ENCODE results near the gene KRTAP26-1.

The KRTAP26-1 gene, protein sequence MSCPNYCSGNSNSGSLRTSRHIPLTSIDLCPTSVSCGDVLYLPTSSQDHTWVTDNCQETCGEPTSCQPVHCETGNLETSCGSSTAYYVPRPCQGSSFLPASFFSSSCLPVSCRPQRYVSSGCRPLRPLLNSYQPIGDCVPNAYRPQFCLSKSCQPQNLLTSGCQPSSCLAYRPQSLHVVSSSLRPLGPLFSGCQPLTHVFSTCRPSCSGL

DNA sequence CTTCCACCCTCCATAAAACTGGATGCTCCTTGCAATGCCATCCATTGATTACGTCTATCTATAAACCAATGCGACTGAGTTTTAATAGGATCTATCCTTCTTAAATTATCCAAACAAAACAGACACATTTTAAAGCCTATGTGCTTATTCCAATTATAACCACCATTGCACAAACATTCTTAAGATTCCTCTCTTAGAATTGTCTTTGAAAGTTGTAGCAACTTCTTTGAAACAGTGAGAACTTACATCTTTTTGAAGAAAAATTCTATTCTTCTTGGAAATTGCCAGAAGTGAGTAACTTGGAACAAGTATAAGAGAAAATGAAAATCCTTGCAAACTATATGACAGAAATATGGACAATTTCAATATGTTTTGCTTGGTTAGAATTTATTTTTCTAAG, at the start of gene KRTAP26-1:
Gene KRTAP26-1 (minus strand): TSS at position 101 of the 400 bp plus-strand sequence. CDS start 280 bp downstream, outside the sequence.
- DNase-seq (ENCODE audit: low spot score), result no peak

DNA sequence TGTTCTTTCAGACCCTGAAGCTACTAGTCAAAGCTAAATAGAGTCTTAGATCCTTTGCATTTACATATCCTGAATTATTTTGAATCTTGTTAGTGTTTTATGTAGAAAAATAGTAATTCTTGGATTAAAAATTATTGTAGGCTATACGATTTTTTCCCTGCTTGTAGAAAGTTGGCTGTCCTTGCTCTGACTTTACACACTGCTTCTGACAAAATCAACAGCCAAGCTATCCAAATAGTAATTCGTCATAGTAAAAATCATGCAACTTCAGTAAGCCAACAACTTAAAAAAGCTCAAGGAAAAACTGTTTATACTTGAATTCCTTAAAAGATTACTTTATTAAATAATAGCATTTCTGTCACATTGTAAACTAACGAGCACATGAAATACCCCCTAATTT, 35.8 kb upstream of the KRTAP26-1 start:
- no peak for DNase-seq (ENCODE audit: low spot score)

DNA sequence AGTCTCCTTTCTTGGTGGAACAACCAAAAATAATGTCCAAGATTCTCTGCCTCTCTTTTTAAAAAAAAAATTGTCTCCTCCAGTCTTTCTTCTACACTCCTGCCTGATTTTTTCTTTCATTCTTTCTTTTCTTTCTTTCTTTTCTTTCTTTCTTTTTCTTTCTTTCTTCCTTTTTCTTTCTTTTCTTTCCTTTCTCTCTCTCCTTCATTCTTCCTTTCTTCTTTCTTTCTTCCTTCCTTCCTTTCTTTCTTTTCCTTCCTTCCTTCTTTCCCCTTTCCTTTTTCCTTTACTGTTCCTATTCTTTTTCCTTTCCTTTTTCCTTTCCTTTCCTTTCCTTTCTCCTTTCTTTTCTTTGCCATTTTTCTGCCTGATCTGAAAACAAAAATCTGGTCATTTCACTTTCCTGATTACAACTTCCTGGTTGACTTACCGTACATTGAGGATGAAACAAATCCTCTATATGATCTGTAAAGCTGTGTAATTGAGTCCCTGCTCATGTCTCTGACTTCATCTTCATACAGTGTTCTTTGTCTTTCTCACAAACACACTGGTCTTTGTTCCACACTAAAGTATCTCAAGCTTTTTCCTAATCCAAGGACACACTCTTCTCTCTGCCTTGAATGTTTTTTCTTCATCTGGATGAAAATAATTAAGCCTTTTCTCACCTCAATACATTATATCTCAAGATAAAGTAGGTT, 34.3 kb upstream of the KRTAP26-1 start:
- DNase-seq (ENCODE audit: low spot score), result no peak

DNA sequence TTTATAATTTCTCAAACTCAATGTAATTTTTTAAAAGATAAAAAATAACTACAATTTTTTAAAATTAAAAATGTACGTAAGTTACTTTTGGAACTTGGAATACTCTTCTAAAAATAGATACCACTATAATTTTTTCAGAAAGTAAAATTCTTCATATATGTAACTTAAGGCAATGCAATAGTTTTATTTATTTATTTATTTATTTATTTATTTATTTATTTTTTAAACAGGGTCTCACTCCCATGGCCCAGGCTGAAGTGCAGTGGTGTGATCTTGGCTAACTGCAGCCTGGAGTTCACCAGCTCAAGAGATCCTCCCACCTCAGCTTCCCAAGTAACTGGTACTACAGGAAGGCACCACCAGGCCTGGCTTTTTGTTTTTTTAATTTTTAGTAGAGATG, 31.4 kb upstream of the KRTAP26-1 start:
- no peak for DNase-seq (ENCODE audit: low spot score)

DNA sequence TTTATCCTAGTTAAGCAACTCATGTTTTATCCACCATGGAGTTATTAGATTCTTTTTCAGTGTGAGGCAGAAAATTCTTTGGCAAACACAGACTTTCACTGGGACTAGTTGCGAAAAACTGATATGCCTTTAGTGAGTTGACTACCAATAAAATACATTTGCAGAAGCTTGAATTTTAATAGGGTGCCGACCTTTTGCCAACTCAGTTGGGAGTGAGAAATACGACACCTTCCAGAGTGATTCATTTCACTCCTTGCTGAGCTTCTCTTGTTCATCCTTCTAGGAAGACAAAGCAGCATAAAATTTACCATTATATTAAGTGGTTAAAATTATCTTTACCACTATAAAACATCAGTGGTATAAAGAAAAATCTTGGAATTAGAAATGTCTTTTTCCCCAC, 29.5 kb upstream of the KRTAP26-1 start:
- DNase-seq (ENCODE audit: low spot score), result no peak

DNA sequence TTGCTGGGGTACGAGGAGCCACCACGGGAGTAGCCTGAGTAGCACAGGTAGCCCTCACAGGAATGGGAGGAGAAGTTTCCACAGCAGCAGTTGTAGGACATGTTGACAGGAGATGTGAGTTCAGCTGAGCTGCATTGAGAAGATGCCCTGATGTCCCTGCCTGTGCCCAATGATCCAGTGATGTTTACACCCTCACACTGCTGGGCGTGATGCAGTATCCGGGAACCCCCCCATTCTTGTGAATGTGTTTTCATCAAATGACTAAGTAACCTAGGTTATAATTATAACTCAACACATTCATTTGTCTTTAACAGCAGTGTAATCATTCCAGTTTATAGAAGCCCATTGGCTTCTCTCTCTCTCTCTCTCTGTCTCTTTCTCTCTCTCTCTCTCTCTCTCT, 28.4 kb upstream of the KRTAP26-1 start, which contains the start of gene KRTAP23-1:
Gene KRTAP23-1 (minus strand): TSS at position 101 of the 400 bp plus-strand sequence. CDS start 0 bp downstream, at position 101.
- DNase-seq (ENCODE audit: low spot score), result no peak

DNA sequence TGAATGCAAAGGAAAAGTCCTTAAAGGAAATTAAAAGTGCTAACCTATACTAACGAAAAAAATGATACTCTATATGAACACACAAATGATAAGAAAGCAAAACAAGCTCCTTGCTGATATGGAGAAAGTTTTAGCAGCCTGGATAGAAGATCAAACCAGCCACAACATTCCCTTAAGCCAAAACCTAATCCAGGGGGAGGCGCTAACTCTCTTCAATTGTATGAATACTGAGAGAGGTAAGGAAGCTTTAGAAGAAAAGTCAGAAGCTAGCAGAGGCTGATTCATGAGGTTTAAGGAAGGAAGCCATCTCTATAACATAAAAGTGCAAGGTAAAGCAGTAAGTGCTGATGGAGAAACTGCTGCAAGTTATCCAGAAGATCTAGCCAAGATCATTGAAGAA, 24.9 kb upstream of the KRTAP26-1 start:
- DNase-seq (ENCODE audit: low spot score), result no peak

DNA sequence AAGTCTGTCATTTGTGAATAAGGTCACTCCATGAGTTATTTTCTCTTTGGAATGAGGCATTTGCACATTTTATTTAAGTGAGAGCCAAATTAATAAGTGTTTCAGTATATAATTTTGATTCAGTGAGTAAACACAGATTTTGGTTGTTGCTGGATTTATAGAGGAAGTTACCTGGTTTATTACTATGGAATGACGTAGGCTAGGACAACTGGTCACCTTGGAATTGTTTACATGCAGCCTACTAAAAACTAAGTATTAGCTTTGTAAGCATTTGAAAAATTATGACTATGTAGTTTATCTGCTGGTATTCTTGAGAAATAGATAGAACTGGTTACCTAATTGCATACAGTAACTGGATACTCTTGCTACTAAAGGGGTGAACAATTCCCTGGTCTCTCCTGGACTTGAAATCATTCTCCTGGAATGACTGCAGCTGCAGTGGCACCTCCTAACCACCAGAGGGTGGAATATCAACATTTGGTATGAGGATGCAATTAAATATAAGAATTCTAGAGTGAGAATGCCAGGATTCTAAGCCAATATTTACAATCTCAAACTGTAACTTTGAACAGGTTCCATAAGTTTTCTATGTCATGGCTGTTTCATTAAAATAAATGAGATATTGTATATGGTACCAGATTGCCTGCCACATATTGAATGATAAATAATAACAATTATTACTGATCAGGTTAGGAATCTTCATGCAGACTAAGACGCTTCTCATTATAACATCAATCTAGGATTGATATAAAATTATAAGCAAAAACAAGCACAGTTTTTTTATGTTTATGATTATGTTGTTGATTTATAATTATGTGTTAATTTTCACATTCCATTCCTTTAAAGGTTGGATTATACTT, 20.8 kb upstream of the KRTAP26-1 start:
- peak; percentile 6 for DNase-seq (ENCODE audit: low spot score)

DNA sequence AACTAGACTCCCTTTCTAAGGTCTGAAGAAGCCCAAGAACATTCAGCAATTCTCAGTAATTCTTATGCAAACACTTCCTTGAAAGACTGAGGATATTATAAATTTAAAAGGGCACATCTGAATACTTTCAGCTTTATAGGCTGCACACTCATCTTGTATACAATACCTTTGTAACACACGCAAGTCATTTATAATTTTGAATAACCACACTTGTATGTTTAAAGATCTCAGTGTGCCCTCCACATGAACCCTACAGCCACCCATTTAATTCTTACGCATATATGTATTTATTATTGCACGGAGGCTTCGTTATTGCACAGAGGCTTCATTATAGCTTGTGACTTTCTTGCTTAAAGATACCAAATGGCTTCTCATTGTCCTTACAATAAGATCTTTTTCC, 18.6 kb upstream of the KRTAP26-1 start:
- no peak for DNase-seq (ENCODE audit: low spot score)

DNA sequence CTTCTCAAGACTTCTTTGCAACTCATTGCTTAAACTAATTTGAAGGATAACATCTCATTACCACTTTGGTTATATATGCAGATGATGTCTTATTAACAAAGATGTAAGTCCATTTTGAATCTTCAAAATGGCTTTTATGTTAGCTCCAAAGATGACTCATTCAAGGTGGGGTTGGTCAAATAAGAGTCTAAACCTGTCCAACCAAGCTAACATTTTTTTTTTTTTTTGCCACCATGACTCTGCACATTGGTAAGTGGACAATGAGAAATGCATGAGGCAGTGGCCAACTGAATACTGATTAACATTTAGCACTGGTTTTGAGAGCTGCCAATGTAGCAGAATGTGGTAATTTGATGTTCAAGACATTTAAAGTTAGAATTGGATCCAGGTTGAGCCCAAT, 17.7 kb upstream of the KRTAP26-1 start:
- no peak for DNase-seq (ENCODE audit: low spot score)

DNA sequence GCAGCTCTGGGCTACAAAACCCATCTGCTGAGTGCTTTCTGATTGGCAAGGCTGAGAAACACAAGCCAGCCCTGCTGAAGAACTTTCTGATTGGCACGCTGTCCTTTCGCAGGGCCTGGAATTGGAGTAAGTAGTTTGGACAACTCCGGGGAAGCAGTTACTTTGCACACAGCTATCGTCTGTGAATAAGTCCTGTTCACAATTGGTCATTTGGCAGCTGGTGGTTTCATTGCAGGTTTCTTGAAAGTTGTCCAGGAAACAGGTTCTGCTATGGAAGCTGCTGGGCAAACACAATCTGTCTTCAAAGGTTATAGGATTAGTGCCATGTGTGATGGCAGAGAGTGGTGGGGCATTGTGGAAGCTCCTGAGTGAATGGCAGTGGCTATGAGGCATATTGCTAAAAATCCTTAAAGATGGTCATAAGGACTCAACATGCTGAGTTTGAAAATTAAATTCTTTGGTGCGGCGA, 17.2 kb upstream of the KRTAP26-1 start, which contains the start of gene KRTAP27-1:
Gene KRTAP27-1 (minus strand): TSS at position 419 of the 469 bp plus-strand sequence. CDS start 26 bp downstream, at position 393.
- no peak for DNase-seq (ENCODE audit: low spot score)

DNA sequence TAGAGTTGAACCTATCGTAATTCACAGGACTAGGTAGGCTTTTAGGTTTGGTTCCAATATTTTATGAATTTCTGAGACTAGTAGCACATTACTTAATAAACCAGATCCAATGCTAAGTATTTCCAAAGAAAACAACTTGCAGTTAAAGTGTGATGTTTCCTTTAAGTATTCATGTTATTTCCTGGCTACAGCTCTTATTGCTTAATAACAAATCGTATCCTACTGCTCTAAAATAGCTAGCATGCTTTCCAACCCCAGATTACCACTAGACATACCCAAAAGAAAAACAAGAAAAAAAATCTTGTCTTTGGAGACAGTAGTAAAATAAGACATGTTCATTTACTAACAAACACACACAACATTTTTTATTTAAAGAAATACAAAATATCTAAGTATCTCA, 16.5 kb upstream of the KRTAP26-1 start:
- DNase-seq (ENCODE audit: low spot score), result no peak

DNA sequence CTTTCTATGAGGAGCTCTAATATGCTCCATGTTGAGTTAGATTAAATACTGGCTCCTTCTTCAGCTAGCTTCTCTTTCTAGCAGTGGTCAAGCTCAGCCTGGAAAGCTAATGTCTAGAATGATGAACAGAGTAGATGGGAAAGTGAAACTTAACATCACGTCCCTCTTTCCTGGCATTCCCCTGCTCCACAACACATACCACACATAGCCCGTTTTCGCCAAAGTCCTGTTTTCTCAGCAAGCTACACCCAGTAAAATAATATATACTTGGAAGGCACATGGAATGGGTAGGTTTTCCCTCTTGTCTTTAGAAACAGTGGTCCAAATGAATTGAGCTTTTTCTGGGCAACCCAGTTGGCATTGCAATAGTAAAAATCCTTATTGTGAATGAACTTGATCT, 13.6 kb upstream of the KRTAP26-1 start:
- DNase-seq (ENCODE audit: low spot score), result no peak

DNA sequence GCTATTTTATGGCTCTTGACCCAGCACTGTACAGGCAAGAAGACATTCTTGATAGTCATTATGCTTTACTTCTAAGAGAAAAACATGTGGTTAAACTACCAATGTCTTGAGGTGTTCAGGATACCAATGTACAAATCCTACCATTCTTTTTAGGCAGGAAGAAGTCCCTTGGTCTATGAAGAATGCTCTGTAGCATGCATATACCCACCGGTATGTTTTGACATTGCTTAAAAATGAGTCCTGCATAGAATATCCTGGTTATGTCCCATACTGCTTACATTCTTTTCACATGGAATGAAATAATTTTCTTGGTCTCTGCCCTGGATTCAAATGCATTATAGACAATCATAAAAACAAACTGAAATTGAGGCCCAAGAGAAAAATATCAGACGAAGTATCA, 12.6 kb upstream of the KRTAP26-1 start:
- no peak for DNase-seq (ENCODE audit: low spot score)

DNA sequence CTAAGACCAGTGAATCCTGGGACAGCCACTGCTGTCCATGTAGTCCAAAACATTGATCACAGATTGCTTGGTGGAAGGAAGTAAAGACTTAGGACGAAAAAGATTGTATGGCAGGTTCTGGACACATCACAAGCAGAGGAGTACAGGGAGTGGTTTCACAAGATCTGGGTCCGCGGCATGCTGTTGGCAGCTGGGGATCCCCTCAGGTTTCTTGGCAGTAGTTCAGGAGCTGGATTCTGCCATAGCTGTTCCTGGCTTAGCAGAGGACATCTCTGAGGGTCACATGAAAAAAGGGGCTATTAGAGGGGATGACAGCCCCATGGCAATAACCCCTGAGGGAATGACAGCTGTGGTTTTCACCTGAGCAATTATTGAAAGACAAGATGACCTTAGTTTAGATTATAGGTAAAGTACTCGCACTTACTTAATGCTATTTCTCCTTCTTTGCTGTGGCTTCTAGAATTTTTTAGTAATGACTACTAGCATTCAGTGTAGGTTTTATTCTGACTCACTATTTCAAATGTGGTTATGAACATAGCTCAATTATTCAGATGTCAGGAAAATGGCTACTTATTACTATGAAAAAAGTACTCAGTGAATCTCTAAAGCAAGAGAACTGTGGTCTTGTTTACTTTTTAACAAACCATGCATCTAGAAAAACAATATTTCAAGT, 9.2 kb upstream of the KRTAP26-1 start:
- no peak for DNase-seq (ENCODE audit: low spot score)

DNA sequence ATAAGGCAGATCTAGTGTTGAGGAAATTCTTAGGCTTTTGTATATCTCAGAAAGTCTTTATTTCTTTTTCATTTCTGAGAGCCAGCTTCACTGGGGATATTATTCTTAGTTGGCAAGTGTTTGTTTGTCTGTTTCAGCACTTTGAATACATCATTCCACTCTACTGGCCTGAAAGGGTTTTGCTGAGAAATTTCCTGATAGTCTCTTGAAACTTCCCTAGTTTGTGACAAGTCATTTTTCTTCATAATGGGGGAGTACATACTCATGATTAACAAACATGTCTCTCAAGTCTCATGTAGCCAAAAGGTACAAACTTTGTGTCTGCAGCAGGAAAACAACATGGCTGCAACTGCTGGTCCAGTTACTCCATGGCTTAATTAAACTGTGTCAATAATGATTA, 6.3 kb upstream of the KRTAP26-1 start:
- no peak for DNase-seq (ENCODE audit: low spot score)

DNA sequence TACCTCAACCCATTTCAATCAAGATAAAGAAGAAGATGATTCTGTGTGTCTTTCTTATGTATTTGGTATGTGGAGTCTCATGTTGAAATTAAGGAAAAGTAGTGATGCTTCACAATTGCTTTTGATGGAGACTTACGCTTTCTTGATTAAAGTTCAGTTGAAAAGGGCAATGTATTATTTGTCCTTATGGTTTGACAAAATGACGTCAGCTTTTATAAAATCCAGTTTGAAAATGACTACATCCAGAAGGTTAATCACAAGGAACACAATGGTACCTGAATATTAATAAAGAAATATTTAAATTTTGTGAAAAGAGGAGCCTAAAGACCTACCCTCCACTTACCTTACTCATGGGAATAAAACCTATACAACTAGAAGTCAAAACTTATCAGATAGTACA, 4.4 kb downstream of the KRTAP26-1 start:
- DNase-seq (ENCODE audit: low spot score), result no peak

DNA sequence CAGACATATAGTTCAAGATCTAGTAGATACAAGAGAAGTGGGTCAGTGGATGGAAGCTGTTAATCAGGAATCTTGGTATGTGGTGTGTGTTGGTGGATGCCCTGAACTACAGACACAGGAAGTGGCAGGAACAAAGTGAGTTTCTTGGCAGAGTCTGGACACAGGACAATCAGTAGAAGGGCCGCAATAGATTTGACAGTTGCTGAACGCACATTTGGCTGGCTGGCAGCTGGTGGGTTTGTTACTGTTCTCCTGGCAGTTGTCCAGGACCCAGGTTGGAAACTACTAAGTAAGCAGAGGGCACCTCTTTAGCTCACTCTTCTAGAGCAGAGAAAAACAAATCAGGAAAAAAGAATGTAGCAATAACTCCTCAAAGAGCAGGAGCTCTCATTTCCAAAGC, 13.2 kb downstream of the KRTAP26-1 start:
- DNase-seq (ENCODE audit: low spot score), result no peak

DNA sequence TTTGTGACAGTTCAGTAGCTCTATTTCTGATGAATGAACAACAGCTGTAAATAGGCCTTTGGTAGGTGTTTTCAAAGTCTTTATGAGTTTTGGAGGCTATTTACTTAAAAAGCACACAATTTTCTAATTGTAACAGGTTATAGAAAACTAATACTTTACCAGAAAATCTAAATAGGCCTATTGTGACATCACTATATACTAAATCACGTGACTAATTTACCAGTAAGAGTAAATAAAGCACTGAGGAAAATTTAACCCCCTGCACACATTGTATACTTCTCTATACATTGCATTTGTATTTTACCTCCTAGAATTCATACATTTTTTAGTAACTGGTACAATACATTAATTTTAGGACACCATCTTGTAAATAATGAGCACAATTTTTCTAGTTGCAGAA, 15.0 kb downstream of the KRTAP26-1 start:
- no peak for DNase-seq (ENCODE audit: low spot score)

DNA sequence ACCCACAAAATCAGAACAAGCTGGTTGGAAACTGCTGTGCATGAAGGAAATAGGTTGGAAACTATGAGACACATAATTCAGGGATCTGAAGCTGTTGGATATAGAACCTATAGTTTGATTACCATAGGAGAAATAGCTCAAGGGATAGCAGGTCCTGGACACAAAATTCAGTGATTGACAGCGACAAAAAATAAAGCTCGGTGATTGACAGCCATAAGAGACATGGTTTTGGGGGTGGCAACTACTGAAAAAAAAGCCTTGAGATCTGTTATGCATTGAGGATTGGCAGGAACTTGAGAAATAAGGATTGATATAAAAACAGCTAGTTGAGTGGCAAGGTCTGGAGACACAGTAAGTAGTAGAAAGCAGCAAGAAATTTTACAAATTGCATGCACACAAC, 30.9 kb downstream of the KRTAP26-1 start, which contains the start of gene KRTAP25-1:
Gene KRTAP25-1 (minus strand): TSS at position 300 of the 400 bp plus-strand sequence. CDS start 24 bp downstream, at position 276.
- DNase-seq (ENCODE audit: low spot score), result no peak

DNA sequence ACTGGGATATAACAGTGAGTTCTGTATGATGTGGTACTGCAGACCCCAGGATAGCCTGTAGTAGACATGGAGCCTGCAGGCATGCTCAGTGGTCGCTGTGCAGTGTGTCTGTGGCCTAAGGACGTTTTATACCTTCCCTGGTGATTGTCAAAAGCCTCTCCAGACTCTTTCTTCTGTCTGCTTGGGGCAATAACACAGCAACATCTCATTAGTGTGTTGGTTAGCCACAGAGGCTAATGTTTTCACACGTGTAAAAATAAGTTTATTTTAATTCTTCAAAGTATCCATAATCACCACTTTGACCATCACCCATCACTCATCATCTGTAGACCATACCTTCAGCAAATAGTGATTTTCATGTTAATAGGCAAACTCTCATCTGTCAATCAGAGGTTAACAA, 37.3 kb downstream of the KRTAP26-1 start, which contains the start of gene KRTAP24-1:
Gene KRTAP24-1 (minus strand): TSS at position 101 of the 400 bp plus-strand sequence. CDS start 18 bp downstream, at position 83.
- no peak for DNase-seq (ENCODE audit: low spot score)

DNA sequence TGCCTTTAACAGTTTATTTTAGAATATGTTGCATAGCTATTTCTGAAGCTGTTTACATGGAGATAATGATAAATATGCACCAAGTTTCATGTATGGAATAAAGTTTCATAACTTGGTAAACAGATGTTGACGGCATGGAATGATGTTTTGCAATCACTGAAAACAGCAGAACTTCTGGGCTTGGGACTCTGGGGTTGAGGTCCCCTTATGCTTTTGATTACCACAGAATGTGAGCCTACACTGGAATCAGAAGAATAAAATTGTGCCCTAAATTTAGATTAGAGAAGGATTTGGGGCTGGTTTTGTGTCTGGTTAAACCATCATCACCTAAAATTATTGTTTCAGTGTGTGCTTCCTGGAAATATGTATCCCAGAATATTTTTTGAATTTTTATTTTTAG, 48.5 kb downstream of the KRTAP26-1 start:
- no peak for DNase-seq (ENCODE audit: low spot score)

Data from HuH-7 (cell line).